HG03103 (cell line): ENCODE data around the gene PCP2.

Source experiments
- ATAC-seq: cut with Tn5 transposase; IDR thresholded peaks from one replicate; pipeline ENCODE4 v1.9.1; 2021; ENCODE audit warnings: low read depth; ENCODE audit not compliant: unreplicated experiment

PCP2 gene

DNA sequence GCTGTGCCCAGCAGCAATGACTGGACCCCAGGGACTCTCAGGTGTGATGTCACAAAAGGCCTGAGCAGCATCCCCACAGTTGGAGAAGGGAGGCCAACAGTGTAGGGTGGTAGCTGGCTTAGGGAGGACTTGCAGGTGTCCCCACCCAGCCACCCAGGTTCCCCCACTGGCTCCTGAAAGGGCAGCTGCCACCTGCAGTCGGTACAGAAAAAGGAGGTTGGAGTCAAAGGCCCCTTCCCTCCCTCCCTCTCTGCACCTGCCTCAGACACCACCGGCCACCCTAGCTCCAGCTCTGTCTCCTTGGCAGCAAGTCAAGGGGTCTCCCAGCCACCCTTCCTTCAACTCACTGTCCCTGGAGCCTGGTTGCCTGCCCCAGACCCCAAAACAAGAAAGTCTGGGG lies at the start of gene PCP2:
PCP2 (minus strand) TSS at position 22 of the 400 bp plus-strand sequence. CDS start 262 bp downstream, outside the sequence.
- no peak for ATAC-seq

DNA sequence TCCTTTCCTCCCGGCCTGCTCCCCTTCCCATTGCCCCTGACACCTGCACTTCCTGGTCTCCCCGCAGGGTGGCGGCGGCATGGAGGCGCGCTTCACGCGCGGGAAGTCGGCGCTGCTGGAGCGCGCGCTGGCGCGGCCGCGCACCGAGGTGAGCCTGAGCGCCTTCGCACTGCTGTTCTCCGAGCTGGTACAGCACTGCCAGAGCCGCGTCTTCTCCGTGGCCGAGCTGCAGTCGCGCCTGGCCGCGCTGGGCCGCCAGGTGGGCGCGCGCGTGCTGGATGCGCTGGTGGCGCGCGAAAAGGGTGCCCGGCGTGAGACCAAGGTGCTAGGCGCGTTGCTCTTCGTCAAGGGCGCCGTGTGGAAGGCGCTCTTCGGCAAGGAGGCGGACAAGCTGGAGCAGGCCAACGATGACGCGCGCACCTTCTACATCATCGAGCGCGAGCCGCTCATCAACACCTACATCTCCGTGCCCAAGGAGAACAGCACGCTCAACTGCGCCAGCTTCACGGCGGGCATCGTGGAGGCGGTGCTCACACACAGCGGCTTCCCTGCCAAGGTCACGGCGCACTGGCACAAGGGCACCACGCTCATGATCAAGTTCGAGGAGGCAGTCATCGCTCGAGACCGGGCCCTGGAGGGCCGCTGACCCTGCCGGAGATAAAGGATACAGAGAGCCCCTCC lies 48.8 kb upstream of the PCP2 start:
- ATAC-seq, result no peak

DNA sequence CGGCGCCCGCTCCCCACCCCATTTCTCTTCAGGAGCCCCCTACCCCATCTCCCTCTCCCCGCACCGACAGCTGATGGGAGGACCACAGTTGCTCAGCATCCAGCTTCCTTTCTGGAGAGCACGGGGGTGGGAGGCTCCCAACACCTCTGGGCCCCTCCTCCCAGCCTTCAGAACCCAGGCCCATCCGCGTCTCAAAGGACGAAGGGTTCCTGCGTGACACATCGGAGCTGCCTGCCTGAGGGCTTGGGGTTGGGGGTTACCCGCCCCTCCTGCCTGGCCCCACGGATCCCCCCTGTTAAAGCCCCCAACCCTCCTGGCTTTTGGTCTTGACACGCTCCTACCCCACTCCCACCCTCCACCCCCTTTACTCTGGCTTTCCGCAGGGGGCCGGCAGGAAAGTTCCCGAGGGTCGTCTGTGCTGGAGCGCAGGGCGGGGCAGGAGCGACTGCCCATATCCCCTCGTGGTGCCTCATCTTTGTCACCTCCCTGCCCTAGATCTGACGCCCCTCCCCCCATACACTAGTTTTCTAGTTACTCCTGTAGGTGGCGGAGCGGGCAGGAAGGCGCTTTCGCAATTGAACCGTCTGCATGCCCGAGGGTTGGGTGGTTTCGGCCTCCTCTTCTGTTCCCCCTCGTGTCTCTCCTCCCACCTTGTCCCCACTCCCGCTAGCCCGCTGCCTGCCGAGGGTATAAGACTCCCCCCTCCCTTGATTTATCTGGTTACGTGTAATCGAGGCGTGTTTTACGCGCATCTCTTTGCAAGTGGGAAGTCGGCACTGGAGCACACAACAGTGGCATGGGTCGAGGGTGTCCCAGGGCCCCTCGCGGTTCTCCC lies 48.0 kb upstream of the PCP2 start:
- ATAC-seq, result no peak

DNA sequence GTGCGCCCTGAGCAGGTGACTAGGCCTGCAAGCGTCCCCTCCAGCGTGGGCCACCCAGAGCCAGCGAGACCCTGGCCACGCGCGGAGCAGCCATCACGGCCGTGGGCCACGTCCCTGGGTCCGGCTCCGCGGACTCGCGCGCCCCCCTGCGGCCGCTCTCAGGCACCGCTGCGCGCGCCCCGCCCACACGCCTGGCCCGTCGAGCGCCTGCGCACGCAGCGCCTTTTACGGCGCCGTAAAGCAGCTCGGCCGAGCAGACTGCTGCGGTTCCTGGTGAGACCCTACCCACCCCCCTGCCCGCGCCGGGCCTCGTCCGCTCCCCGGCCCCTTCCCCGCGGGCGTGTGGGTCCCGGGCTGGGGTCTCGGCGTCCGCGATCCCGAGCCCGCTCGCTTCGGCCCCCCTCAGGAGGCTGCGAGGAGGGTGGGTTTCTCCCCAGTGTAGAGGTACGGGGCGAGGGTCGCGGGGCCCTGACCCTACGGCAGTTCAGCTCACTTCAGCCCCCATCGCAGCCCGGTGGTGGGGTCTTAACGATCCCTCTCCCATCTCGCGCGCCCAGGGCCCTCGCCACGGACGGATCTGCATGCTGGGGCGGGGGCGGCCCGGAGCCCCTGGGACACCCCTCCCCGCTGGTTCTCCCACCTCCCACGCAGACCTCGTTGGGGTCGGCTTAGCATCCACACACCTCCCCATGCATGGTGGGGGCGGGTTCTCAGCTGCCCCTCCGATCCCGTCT lies 47.3 kb upstream of the PCP2 start, which contains the start of gene TRAPPC5:
TRAPPC5 (plus strand) TSS at position 228 of the 734 bp plus-strand sequence. CDS start 1,421 bp downstream, outside the sequence.
- ATAC-seq, result no peak

DNA sequence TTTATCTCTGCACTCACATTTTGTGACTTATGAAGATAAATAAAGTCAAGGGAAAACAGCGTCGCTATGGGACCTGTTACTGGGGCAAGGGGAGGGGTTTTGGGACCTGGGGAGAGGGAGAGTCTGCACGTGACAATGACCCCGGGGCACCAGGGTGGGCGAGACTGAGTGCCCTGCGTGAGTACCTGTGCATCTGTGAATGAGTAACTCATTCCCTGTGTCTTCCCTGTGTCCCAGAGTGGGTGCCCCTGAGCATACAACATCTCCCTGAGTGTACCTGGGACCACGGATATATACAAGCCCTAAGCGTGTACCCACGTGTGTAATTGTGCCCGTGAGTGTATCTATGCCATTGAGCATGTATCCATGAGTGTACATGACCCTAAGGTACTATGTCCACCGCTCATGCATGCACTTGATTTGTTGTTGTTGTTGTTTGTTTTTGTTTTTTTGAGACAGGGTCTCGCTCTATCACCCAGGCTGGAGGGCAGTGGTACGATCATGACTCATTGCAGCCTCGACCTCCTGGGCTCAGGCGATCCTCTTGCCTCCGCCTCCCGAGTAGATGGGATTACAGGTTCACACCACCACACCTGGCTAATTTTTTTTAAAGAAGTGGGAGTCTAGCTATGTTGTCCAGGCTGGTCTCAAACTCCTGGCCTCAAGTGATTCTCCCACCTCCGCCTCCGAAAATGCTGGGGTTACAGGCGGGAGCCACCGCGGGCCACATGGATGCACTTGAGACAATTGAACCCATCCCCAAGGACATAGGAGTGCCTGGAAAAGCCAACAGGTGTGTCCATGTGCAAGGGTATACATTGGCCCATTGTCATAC lies 46.5 kb upstream of the PCP2 start:
- ATAC-seq, result no peak

DNA sequence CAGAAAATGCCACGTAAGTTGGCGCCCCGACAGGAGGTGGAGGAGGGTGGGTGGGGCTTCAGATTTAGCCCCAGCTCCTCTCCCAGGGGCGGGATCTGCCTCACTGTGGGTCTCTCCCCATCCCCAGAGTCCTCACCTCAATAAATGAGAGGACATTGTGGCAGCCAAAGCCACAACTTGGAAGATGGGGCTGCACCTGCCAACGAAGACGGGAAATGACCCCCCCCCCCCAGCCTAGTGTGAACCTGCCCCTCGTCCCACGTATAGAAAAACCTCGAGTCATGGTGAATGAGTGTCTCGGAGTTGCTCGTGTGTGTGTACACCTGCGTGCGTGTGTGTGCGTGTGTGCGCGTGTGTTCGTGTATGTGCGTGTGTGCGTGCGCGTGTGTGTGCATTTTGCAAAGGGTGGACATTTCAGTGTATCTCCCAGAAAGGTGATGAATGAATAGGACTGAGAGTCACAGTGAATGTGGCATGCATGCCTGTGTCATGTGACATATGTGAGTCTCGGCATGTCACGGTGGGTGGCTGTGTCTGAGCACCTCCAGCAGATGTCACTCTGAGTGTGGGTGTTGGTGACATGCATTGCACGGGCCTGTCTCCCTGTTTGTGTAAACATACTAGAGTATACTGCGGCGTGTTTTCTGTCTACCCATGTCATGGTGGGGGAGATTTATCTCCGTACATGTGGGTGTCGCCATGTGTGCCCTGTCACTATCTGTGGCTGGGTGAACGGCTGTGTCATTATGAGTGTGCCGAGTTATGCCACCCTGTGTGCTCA lies 45.6 kb upstream of the PCP2 start:
- ATAC-seq, result no peak

DNA sequence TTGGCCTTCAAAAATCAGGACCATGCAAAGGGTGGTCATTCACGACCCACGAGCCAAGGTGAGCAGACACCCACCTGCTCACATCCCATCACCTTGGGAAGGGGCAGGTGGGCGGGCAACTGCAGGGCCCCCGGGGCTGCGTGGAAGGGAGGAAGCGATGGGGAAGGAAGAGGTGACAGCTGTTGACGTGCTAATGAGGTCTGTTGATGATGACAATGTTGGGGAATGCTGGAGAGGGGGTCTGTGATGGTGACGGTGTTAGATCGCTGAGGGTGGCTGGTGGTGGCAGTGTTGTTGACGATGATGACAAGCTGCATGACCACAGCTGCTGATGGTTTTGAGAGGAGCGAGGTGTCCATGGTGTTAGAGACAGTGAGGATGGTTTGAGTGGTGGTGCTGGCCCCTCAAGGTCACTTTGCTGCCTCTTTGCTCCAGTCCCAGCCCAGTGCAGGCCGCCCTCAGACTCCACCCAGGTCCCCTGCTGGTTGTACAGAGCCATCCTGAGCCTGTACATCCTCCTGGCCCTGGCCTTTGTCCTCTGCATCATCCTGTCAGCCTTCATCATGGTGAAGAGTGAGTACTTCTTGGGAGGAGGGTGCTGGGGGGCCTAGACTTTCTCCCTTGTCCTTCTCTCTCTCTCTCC lies 44.3 kb upstream of the PCP2 start:
- no peak for ATAC-seq

DNA sequence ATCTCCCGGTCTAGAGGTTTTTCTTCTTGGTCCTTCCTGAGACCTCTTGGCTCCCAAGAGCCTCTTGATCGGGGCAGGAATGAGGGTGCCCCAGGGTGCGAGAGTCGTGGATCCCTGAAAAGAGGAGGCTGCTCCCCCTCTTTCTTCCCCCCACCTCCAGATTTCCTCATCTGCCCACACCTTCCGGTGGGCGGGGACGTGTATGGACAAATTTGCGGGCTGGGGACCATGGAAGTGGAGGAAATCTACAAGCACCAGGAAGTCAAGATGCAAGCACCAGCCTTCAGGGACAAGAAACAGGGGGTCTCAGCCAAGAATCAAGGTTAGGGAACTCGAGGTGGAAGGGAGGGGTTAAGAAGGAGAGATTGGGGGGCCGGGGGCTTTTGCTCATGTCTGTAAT lies 43.3 kb upstream of the PCP2 start, which contains the start of gene MCEMP1:
MCEMP1 (plus strand) TSS at position 237 of the 400 bp plus-strand sequence; CDS start at position 268, 31 bp downstream.
- no peak for ATAC-seq

DNA sequence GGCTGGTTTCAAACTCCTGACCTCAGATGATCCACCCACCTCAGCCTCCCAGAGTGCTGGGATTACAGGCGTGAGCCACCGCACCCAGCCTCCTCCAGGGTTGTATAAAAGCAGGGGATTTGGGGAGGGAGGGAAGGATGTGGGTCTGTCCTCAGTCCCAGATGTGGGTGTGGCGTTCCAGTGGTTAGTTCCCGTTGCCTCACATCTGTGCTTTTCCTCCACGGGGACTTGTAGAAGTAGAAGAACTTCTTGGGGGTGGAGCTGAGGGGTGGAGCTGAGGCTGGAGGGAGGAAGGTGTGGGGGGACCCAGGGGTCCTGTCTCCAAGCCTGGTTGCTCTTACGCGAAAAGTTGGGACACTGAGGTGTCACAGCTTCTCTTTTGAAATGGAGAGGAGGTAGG lies 42.9 kb upstream of the PCP2 start:
- no peak for ATAC-seq

DNA sequence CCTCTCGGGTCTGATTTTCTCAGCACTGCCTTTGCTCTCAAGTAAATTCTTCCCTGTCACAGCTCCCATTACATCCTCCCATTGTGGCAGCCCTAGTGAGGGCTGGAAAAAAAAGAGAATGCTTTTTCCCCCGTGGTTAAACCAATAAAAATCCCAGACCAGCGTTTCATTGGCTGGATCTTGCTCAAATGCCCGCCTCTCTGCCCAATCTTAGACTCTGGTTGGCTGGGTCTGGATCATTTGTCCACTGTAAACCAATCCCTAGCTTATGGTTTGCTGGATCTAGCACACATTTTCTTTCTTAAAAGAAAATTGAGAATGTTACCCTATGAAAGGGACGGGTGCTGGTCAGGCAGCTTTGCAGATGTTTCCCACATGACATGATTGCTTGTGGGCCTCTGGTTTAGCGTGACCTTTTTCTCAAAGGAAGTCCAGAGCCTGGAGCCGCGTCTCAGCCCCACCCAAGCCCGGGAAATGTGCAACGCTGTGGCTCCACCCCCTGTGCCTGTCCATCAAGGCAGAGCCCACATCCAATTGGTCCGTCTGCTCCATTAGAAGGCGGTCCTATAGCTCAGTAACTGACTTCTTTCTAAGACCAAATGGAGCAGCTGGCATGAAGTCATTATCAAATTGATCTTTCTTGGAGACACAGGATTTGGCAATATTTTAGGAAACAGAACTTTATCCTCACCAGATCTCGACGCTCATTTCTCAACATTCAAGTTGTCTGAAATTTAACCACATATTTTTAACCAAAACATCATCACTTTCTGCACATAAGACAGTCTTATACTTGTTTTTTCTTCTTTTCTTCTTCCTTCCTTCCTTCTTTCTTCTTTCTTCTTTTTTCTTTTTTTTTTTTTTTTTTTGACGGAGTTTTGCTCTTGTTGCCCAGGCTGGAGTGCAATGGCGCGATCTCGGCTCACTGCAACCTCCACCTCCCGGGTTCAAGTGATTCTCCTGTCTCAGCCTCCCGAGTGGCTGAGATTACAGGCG lies 40.8 kb upstream of the PCP2 start:
- ATAC-seq, result no peak

DNA sequence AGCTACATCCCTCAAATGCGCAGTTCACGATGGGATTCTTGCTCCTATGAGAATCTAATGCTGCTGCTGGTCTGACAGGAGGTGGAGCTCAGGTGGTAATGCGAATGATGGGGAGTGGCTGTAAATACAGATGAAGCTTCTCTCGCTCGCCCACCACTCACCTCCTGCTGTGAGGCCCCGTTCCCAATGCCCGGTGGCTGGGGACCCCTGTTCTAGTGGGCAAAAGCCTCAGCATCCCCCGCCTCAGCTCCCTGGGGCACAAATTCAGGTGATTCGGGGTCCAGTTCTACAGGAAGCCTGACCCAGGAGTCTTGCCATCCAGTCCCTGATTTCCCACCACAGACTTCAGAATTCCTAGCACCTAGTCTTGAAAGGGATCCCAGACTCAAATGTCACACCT lies 39.0 kb upstream of the PCP2 start:
- no peak for ATAC-seq

DNA sequence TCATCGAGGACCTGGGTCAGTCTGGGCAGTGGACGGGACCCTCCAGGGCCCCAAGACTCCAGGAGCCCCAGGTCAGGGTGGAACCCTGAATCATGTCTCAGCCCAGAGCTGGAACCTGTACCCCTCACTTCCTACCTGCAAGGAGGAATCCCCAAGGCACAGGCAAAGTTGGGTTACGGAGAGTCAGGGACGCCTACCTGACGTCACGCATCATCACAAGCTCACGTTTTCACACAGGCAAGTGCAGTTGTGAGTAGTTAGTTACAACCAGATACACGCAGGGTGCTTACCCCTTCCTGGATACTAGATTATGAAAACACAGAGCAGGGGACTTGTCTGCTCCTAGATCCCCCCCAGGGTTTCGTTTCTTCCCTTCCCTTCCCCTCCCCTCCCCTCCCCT lies 37.3 kb upstream of the PCP2 start:
- ATAC-seq, result no peak

DNA sequence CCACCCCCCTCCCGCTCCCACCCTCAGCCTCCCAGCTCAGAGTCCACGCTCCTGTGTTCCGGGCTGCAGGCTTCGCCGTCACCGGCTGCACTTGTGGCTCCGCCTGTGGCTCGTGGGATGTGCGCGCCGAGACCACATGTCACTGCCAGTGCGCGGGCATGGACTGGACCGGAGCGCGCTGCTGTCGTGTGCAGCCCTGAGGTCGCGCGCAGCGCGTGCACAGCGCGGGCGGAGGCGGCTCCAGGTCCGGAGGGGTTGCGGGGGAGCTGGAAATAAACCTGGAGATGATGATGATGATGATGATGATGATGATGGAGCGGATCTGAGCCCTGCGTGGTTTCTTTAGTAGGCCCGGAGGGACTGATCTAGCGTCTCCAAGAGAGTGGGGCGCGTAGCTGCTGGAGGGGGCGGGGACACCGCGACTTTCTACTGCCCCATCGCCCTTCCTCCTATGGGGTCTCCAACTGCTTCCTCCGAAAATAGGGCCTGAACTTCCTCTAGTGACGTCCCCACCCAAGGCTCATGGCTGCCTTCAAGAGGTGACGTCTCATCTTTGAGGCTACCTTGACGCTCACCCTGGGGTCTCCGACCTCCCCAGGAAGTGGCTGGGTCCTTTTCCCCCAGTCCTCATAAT lies 36.7 kb upstream of the PCP2 start:
- no peak for ATAC-seq

DNA sequence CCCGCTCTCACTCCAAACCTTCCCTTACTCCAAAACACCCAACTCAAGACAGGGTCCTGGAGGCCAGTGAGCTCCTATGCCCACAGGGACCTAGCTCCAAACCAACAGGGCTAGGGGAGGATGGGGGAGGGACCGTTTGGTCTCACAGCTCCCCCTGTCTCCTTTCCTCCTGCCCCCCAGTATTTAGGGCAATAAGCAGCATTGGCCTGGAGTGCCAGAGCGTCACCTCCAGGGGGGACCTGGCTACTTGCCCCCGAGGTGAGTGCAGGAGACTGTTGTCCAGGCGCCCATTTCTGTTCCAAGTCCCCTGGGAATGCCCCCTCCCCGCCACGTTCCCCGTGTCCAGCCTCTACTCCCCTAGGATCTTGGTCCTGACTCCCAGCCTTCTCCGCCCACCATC lies 36.1 kb upstream of the PCP2 start:
- ATAC-seq, result no peak

DNA sequence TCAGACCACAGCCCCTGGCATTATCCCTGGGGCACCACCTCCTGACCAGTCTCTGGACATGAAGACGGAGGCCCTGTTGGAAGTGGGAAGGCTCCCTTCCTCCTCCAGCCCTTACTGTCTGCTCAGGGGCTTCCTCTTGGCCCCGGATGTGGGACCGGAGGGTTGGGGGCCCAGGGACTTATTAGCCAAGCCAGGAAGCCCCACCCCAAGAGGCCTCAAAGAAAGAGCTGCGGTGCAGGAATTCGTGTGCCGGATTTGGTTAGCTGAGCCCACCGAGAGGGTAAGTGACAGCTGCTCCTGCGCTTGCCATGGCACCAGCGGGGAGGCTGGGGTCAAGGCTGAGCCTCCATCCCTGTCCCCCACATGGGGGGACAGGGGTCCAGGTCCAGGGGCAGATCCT lies 35.3 kb upstream of the PCP2 start, which contains the start of gene RETN:
RETN (plus strand) TSS at position 208 of the 400 bp plus-strand sequence. CDS start 278 bp downstream, outside the sequence.
- ATAC-seq, result no peak

DNA sequence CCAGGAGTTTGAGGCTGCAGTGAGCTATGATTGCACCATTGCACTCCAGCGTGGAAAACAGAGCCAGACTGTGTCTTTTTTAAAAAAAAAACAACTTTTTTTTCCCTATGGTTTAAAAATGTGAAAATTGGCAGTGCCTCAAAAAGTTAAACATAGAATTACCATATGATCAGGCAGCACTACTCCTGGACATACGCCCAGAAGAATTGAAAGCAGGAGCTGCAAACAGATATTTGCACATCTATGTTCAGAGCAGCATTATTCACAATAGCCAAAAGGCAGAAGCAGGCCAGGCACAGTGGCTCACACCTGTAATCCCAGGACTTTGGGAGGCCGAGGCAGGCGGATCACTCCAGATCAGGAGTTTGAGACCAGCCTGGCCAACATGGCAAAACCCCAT lies 31.6 kb upstream of the PCP2 start:
- no peak for ATAC-seq

DNA sequence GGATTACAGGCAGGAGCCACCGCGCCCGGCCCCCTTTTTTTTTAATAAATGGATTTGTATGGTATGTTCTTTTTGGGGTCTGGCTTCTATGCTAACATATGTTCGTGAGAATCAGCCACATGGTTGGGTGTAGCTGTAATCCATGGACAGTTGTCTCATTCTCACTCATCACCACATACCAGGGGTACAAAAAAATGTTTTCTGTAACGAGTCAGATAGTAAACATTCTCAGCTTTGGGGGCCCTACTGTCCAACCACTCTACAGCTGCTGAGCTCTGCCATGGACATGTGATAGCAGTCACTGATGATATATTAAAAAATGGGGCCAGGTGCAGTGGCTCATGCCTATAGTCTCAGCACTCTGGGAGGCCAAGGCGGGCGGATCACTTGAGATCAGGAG lies 30.2 kb upstream of the PCP2 start:
- no peak for ATAC-seq
